Measurements from ENCODE around the gene CAV1. TPM values are rescaled to one million over a fixed set of nuclear protein-coding genes. Genes with fewer than 3 reads are reported as not detected.

Gene CAV1
- total RNA-seq, 1 experiment from 2014 or later, result 4.9 TPM

DNA sequence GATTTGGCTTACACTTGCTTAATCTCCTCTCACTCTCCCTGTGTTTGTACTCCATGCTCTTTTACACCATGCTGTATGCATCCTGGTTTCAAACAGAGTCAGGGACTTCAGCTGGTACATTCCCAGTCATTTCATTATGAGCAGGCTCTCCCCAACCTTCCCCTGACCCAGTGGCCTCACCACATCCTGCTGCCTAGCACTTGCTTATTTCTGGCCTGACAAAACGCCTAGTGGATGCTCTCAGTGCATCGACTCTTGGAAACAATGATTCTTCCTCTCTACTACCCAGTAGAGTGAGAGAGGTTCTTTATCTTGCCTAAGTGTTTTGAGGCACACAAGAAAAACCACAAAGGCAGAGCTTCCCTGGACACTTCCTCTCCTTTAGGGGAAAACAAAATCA is 63.4 kb downstream of the CAV1 start:
- Mint-ChIP-seq H3K4me3 (ENCODE audit: unreplicated experiment) (no peak overlapping the region), H3K36me3 (ENCODE audit: insufficient read depth, unreplicated experiment) (no peaks in the 10 kb centered on the region), H3K27me3 (ENCODE audit: insufficient read depth, unreplicated experiment) (no peaks in the 10 kb centered on the region), H3K9me3 (ENCODE audit: unreplicated experiment) (peaks cover 5% of the 10 kb centered on the region), H3K4me1 (ENCODE audit: low read depth, unreplicated experiment) (peaks cover 26% of the 10 kb centered on the region), H3K27ac (ENCODE audit: unreplicated experiment) (peak overlapping the region; percentile 30)
- Histone ChIP-seq H3K36me3 (ENCODE audit: control insufficient read depth, insufficient read depth, low read length) (no peaks in the 10 kb centered on the region), H3K4me1 (peaks cover 17% of the 10 kb centered on the region; the same call in 1 of the 2 replicates), H3K9me3 (no peaks in the 10 kb centered on the region), H3K4me3 (ENCODE audit: low read depth, low read length) (no peak overlapping the region), H3K27me3 (replicated peaks; ENCODE audit: control insufficient read depth, insufficient read depth, low read length) (no peaks in the 10 kb centered on the region)
- DNase-seq, result no peak
- intact Hi-C loops (cut with micrococcal nuclease; ENCODE audit: unreplicated experiment), result loop anchor here (2.0 kb wide), 2 partner anchors 51 to 83 kb away; no protein-coding TSS in a partner anchor
- TF ChIP-seq CTCF (IDR thresholded peaks at IDR 0.05; ENCODE audit: insufficient read depth in 1 of 2, low read depth in 1 of 2, low read length in 1 of 2, severe bottlenecking in 1 of 2, unreplicated experiment in 1 of 2), result no peak
- BruUV-seq (replicated peaks), result no TSS peak
- POLR2A ChIA-PET, result no interaction called here
- CTCF ChIA-PET, result interaction anchor here (1.6 to 1.8 kb wide), 4 partner anchors 62 to 408 kb away, joined by 4 to 23 read pairs (median 15); no protein-coding TSS in a partner anchor

GRCh38 chr7:116588641-116589594 is 64.1 kb downstream of the CAV1 start:
- H3K4me3 Mint-ChIP-seq (ENCODE audit: unreplicated experiment), result no peak overlapping the region
- no peaks in the 10 kb centered on the region for H3K27me3 ChIP-seq (replicated peaks; ENCODE audit: control insufficient read depth, insufficient read depth, low read length)
- ChIA-PET CTCF (interaction anchor here (0.6 to 1.8 kb wide), 13 partner anchors 62 to 451 kb away, joined by 3 to 23 read pairs (median 4); partner anchors contain the start of gene TES), POLR2A (interaction anchor here (0.6 to 0.7 kb wide), 2 partner anchors 90 to 126 kb away, joined by 3 read pairs; partner anchors contain the start of gene CAV2)
- H3K9me3 ChIP-seq, result no peaks in the 10 kb centered on the region
- no peaks in the 10 kb centered on the region for H3K36me3 Mint-ChIP-seq (ENCODE audit: insufficient read depth, unreplicated experiment)
- peaks cover 22% of the 10 kb centered on the region for H3K4me1 Mint-ChIP-seq (ENCODE audit: low read depth, unreplicated experiment)
- H3K4me1 ChIP-seq, result peaks cover 17% of the 10 kb centered on the region; the same call in 1 of the 2 replicates
- no peaks in the 10 kb centered on the region for H3K9me3 Mint-ChIP-seq (ENCODE audit: unreplicated experiment)
- peak in 1 of 2 experiments; percentile 57 for DNase-seq
- intact Hi-C loops (cut with micrococcal nuclease; ENCODE audit: unreplicated experiment), result loop anchor here (1.0 to 2.0 kb wide), 7 partner anchors 52 to 416 kb away; no protein-coding TSS in a partner anchor
- no peak overlapping the region for H3K4me3 ChIP-seq (ENCODE audit: low read depth, low read length)
- no peaks in the 10 kb centered on the region for H3K36me3 ChIP-seq (ENCODE audit: control insufficient read depth, insufficient read depth, low read length)
- no peaks in the 10 kb centered on the region for H3K27me3 Mint-ChIP-seq (ENCODE audit: insufficient read depth, unreplicated experiment)
- peak; percentile 44 to 69 for TF ChIP-seq CTCF (IDR thresholded peaks at IDR 0.05; ENCODE audit: insufficient read depth in 1 of 2, low read depth in 1 of 2, low read length in 1 of 2, severe bottlenecking in 1 of 2, unreplicated experiment in 1 of 2)
- BruUV-seq (replicated peaks), result no TSS peak
- peak overlapping the region; percentile 30 for H3K27ac Mint-ChIP-seq (ENCODE audit: unreplicated experiment)
